ENCODE data around the gene DERL2.
"Not testable (repeated sequence)": the region's sequence is repeated elsewhere in the genome, so short reads cannot be mapped to it uniquely, and the experiment has no call there.

DERL2 gene

DNA sequence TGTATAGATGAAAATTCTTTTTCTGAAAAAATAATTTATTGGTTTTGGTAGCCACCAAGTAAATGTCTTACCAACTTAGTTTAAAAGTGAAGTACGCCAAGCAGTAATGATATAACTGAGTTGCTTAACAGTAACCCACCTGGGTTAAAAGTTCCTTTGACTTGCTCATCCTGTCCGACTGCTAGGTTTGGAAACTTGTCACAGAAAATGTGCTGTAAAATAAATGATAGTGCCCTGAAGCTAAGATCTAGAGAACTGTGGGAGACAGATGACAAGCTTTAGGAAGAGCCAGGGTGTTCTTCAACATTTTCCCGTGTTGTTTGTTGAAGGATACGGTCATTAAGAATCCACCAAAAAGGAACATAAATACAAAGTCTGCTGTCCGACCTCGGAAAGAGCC lies 5.0 kb downstream of the DERL2 start:
- Mint-ChIP-seq H3K27ac (peak overlapping the region; percentile 23), H3K4me1 (peaks cover 25% of the 10 kb centered on the region), H3K36me3 (peaks cover 96% of the 10 kb centered on the region), H3K9me3 (no peaks in the 10 kb centered on the region), H3K4me3 (no peak overlapping the region)
- ATAC-seq = no peak
- no peak for DNase-seq (ENCODE audit: low spot score in 2 of 2)

DNA sequence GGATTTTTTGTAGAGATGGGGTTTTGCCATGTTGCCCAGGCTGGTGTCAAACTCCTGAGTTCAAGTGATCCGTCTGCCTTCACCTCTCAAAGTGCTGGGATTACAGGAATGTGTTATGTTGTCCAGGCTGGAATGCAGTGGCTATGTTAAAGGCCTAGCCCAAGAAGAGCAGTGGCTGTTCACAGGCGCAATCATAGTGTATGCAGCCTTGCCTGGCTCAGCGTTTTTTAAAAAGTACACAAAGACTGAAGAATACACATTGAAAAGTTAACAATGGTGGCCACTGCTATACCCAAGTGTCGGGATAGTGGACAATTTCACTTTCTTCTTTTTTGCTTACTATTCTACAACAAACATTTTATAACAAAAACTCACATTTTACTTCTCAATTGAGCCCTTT lies 7.0 kb downstream of the DERL2 start:
- Mint-ChIP-seq H3K27ac (no peak overlapping the region), H3K4me1 (peaks cover 15% of the 10 kb centered on the region), H3K4me3 (no peak overlapping the region), H3K9me3 (no peaks in the 10 kb centered on the region), H3K36me3 (peaks cover 100% of the 10 kb centered on the region)
- ATAC-seq (no peak), DNase-seq (ENCODE audit: low spot score in 2 of 2) (no peak)

DNA sequence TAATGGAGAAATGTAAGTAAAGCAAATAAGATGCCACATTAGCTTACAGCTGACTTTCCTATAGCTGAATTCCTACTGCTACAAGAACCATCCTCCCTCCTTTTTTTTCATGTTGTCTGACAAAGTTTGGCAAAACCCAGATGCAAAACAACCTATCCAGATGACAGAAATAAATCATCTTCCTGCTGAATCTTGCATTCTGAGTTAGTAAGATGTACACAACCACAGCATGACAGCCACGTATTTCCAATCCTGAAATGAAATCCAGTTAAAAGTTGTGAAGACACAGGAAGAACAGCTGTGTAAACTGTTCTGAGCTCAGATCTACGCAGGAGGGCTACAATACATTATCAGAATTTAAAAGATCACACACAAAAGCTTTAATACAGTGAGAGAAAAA lies 12.1 kb downstream of the DERL2 start:
- H3K36me3 Mint-ChIP-seq = peaks cover 75% of the 10 kb centered on the region
- H3K27ac Mint-ChIP-seq = no peak overlapping the region
- DNase-seq (ENCODE audit: low spot score in 2 of 2) (no peak), ATAC-seq (no peak)
- no peak overlapping the region for H3K4me3 Mint-ChIP-seq
- H3K9me3 Mint-ChIP-seq = no peaks in the 10 kb centered on the region
- no peaks in the 10 kb centered on the region for H3K4me1 Mint-ChIP-seq

DNA sequence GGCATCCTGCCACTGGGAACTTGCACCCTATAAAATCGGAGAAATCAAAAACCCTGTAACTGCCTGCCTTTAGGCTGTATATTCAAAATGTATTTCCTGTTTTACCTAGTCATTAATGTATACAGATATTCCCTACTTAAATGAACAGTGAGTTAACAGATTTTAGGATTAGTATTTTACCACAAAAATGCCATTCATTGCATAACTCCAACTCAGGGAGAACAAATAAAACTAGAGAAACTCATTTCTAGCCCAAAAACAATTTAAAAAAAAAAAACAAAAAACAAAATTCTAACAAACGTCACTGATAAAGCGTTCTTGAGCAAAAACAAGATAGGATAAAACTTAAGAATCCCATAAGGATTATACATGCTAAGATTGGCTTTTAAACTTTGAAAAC lies 13.5 kb downstream of the DERL2 start:
- Mint-ChIP-seq H3K9me3 (no peaks in the 10 kb centered on the region), H3K4me1 (peaks cover 7% of the 10 kb centered on the region), H3K36me3 (peaks cover 72% of the 10 kb centered on the region), H3K27ac (no peak overlapping the region), H3K4me3 (no peak overlapping the region)
- ATAC-seq (no peak), DNase-seq (ENCODE audit: low spot score in 2 of 2) (no peak)

DNA sequence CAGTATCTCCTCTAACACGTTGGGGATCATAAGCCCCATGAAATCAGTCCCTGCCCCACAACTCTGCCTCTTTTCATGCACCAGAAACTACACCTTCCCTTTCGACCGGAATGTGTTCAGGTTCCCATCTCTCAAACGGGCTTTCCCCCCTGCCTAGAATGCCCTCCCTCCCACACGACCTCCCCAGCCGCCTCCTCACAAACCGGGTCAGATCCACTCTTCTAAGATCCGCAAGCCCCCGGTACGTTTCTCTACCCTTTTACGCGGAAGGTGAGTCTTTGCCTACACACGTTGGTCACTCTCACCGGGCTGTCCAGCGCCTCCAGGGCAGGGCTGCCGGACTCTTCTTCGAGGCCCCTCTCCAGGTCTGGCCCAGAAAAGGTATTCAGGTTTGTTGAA lies 17.9 kb downstream of the DERL2 start:
- ATAC-seq = peak; percentile 34
- peak overlapping the region; percentile 84 for H3K4me3 Mint-ChIP-seq
- peak in 1 of 2 donors; percentile 70 for DNase-seq (ENCODE audit: low spot score in 2 of 2)
- peak overlapping the region; percentile 84 for H3K27ac Mint-ChIP-seq
- H3K36me3 Mint-ChIP-seq = peaks cover 52% of the 10 kb centered on the region
- H3K4me1 Mint-ChIP-seq = peaks cover 38% of the 10 kb centered on the region
- H3K9me3 Mint-ChIP-seq = no peaks in the 10 kb centered on the region

DNA sequence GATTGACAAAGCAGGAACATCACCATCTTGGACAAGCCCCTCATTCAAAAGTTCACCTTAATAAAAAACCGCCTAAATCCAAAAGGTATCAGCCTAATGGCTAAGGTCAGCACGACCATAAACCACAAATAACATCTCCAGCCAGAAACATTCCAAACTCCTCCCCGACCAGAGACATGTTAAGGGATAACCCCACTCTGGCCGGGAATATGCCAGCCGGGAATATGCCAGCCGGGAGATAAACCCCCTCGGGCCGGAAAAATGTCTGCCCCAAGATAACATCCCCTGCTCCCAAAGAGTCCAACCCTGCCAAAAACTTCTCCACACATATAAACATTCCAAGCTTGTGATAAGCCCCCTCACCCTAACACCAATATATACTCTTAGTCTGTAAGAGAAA lies 18.6 kb downstream of the DERL2 start:
- peak overlapping the region; percentile 84 for H3K27ac Mint-ChIP-seq
- H3K4me1 Mint-ChIP-seq = peaks cover 38% of the 10 kb centered on the region
- no peaks in the 10 kb centered on the region for H3K9me3 Mint-ChIP-seq
- H3K4me3 Mint-ChIP-seq = peak overlapping the region; percentile 84
- peaks cover 52% of the 10 kb centered on the region for H3K36me3 Mint-ChIP-seq
- ATAC-seq (no peak), DNase-seq (ENCODE audit: low spot score in 2 of 2) (no peak)

DNA sequence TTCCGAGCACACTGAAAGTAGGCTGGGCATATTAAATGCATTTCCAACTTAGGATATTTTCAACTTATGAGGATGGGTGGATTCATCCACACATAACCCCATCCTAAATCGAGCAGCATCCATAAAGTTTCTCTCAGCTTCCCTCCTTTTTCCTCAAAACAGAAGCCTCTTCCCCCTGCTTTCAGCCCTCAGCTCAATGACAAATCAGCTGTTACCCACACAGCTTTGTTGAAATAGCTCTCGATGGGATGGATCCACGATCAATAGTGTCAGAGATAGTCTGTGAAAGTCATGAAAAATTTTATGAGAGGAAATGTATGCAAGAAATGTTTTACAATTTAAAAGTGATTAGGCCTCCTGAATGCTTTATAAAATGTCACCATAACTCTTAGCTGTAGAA lies 19.7 kb downstream of the DERL2 start:
- peak overlapping the region; percentile 84 for H3K4me3 Mint-ChIP-seq
- DNase-seq (ENCODE audit: low spot score in 2 of 2) = no peak
- H3K9me3 Mint-ChIP-seq = no peaks in the 10 kb centered on the region
- no peak overlapping the region for H3K27ac Mint-ChIP-seq
- peaks cover 38% of the 10 kb centered on the region for H3K4me1 Mint-ChIP-seq
- ATAC-seq = no peak
- H3K36me3 Mint-ChIP-seq = peaks cover 52% of the 10 kb centered on the region

DNA sequence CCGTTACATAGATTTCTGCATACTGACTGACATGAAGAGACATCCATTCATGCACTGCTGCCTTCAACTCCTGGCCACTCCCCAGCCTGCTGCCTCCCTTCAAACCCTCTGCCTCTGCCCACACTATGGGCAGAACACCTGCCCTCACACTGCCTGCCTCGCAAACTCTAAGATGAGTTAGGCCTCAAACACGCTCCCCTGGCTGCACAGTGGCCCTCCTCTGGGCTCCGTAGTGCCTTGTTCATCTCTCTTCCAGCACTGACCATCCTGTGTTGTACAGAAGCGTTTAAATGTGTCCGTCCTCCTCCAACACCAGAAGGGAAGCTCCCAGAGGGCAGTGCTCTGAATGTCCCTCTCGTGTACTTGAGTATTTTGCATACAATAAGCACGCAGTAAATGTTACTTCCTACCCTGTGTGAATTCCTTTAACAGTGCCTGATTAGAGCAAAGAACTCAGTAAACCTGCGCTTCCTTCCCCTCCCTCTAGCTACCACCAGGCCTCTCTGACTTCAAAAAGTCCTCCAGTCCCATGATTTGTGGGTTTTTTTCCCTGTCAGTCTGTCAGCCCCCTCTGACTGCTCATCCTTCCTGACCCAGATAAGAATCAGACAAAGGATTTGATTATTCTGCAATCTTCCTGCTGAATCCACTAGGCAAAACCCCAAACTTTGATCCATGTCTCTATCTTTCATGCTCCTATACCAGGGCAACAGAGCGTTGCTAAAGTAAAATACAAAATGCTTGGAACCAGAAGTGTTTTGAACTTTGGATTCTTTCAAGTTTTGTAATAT lies 21.1 kb downstream of the DERL2 start:
- peaks cover 38% of the 10 kb centered on the region for H3K4me1 Mint-ChIP-seq
- H3K9me3 Mint-ChIP-seq = no peaks in the 10 kb centered on the region
- DNase-seq (ENCODE audit: low spot score in 2 of 2) = no peak
- no peak overlapping the region for H3K27ac Mint-ChIP-seq
- H3K36me3 Mint-ChIP-seq = peaks cover 66% of the 10 kb centered on the region
- ATAC-seq = no peak
- H3K4me3 Mint-ChIP-seq = no peak overlapping the region

DNA sequence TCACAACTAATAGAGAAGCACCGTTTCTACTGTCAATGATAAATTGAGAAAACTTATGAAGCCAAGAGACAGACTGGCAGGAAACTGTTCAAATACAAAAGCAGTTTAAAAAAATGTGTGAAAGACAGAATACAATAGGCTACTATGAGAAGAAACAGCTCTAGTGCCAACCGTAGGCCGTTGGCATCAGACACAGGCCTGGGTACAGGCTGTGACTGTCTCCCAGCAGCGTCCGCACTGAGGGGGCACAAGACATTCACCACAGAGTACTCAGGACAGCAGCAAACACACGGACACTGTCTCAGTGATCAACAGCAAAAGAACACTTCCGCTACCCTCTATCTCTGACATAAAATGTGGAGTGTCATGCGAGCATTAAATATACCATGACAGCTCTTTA lies 39.2 kb downstream of the DERL2 start:
- Mint-ChIP-seq H3K4me3 (no peak overlapping the region), H3K4me1 (no peaks in the 10 kb centered on the region), H3K27ac (no peak overlapping the region), H3K36me3 (peaks cover 96% of the 10 kb centered on the region), H3K9me3 (no peaks in the 10 kb centered on the region)
- ATAC-seq (no peak), DNase-seq (ENCODE audit: low spot score in 2 of 2) (no peak)

DNA sequence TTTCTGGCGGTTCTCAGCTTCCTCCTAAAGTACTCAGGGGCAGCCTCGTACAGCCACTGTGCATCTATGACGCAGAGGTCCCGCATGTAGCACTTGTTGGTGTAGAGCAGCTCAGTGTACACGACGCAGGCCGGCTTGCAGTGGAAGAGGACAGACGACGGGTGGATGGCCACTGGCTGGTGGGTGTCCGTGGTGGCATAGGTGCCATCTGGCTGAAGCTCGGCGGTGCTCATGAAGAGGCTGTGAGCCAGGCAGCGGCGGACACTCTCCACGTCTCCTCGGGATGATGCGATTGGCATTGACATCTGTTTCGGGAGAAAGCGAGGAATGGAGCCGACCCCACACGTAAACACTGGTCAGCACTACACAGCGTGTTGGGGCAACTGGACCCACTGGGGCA lies 41.8 kb downstream of the DERL2 start:
- Mint-ChIP-seq H3K27ac (no peak overlapping the region), H3K4me3 (no peak overlapping the region), H3K36me3 (peaks cover 80% of the 10 kb centered on the region), H3K9me3 (no peaks in the 10 kb centered on the region), H3K4me1 (peaks cover 11% of the 10 kb centered on the region)
- no peak for ATAC-seq
- no peak for DNase-seq (ENCODE audit: low spot score in 2 of 2)

DNA sequence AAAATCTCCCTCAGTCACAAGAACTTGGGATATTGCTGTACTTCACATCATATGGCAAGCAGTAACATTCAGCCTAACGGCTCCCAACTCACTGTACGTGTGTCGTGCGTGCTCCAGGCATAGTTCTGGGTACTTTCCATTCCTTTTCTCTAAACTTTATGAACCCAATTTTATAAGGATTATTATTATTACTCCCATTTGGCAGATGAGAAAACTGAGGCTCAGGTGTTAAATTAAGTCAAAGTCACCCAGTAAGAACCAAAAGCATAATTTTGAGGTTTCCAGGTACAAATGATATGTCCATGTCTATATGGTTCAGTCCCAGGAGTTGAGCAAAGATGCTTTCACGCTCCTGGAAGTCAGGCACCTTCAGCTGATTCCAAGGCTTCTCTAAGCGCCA lies 42.2 kb downstream of the DERL2 start:
- H3K4me3 Mint-ChIP-seq = no peak overlapping the region
- DNase-seq (ENCODE audit: low spot score in 2 of 2) (no peak), ATAC-seq (no peak)
- peaks cover 13% of the 10 kb centered on the region for H3K4me1 Mint-ChIP-seq
- H3K36me3 Mint-ChIP-seq = peaks cover 80% of the 10 kb centered on the region
- no peaks in the 10 kb centered on the region for H3K9me3 Mint-ChIP-seq
- H3K27ac Mint-ChIP-seq = no peak overlapping the region

DNA sequence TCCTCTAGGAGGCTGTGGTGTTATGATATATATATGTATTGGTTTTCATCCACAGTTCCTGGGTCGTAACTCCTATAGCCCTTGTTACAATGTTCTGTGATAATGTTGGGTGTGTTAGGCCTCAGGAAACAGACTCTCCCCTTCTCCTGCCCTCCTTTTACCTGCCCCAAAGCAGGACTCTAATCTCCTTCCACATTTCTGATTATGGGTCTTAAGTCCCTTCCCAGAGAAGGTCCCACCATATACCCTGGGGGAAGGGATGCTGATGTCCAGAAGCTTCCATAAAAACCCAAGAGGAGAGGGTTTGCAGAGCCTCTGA lies 46.6 kb downstream of the DERL2 start:
- ATAC-seq (no peak), DNase-seq (ENCODE audit: low spot score in 2 of 2) (no peak)
- peaks cover 79% of the 10 kb centered on the region for H3K36me3 Mint-ChIP-seq
- H3K4me3 Mint-ChIP-seq = peak overlapping the region; percentile 78
- peak overlapping the region; percentile 94 for H3K27ac Mint-ChIP-seq
- H3K9me3 Mint-ChIP-seq = no peaks in the 10 kb centered on the region
- peaks cover 44% of the 10 kb centered on the region for H3K4me1 Mint-ChIP-seq

DNA sequence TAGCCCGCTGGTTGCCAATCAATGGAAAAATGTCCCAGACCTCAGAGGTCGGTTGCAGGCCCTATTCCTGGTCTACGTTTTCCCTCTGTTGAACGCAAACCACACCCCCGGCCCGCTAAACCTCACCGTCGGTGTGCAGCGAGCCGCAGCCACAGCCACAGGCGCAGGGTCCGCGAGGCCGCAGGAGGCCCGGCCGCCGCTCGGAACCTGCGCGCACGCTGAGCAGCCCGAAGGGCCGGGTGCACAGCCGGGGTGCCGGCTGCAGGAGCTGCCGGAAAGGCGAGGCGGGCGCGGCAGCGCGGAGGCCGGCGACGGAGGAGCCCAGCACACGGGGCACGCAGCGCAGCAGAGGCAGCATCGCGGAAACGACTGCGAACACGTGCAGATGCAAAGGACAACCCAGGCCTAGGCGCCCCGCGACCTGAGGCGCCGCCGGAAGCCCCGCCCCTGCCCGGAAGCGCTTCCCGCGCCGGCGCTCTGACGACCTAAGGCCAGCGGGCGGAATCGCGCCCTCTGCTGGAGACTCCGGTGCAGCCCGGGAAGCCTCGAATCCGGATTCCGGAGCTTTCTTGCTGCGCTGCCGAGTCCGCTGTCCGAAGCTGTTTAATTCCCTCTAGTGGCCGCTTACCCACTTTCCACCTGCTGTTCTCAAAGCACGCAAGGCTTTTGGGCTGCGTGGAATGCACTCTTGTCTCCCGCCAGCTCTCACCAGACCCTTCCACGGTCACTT lies 47.1 kb downstream of the DERL2 start, which contains the start of gene C1QBP:
C1QBP (minus strand) TSS at position 440 of the 730 bp plus-strand sequence; CDS start at position 358, 82 bp downstream.
- H3K9me3 Mint-ChIP-seq = no peaks in the 10 kb centered on the region
- peaks cover 79% of the 10 kb centered on the region for H3K36me3 Mint-ChIP-seq
- peak within 1 kb of the TSS; percentile 78 for H3K4me3 Mint-ChIP-seq
- ATAC-seq (peak; percentile 92), DNase-seq (ENCODE audit: low spot score in 2 of 2) (peak; percentile 97 to 98)
- peaks cover 44% of the 10 kb centered on the region for H3K4me1 Mint-ChIP-seq
- peak within 1 kb of the TSS; percentile 94 for H3K27ac Mint-ChIP-seq

DNA sequence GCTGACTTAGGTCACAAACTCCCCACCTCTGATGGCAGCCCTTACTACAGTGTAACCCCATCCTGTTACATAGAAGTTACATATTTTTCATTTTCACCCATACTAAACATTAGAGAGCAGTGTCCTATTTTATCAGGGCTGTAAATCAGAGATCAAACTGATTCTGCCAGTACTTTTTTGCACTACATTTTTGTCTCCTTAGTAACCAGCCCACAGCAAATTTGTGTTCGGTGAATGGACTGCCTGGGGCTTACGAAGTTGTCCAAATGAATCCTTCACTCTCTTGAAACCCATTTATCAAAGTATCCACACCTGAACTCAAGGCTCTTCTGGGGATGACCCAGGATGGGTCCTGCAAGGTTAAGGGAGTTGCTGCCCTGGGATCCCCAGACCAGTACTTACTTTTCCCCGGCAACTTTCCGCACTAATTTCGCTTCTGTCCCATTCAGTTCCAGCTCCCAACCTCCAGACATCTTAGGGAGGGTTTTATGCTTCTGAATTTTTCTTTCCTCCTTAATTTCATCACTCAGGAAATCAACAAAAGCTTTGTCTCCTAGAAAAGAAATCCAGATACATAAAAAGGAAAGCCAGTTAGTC lies 48.2 kb downstream of the DERL2 start:
- peaks cover 44% of the 10 kb centered on the region for H3K4me1 Mint-ChIP-seq
- H3K9me3 Mint-ChIP-seq = no peaks in the 10 kb centered on the region
- peak overlapping the region; percentile 78 for H3K4me3 Mint-ChIP-seq
- DNase-seq (ENCODE audit: low spot score in 2 of 2) = no peak
- peak overlapping the region; percentile 83 for H3K27ac Mint-ChIP-seq
- H3K36me3 Mint-ChIP-seq = peaks cover 83% of the 10 kb centered on the region
- no peak for ATAC-seq

DNA sequence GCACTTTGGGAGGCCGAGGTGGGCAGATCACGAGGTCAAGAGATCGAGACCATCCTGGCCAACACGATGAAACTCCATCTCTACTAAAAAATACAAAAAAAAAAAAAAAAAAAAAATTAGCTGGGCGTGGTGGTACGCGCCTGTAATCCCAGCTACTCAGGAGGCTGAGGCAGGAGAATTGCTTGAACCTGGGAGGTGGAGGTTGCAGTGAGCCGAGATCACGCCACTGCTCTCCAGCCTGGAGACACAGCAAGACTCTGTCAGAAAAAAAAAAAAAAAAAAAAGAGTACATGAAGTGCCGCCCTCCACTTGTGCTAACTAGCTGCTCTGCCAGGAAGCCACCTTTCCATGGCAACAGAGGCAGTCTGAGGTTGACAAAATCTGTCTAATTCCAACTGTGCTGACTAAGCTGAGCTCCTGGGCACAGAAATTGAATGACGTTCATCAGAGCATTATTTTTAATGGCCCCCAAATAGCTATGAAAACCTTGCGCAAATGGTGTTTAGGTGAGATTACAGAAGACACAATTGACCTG lies 50.1 kb downstream of the DERL2 start:
- peak overlapping the region; percentile 83 for H3K27ac Mint-ChIP-seq
- peaks cover 88% of the 10 kb centered on the region for H3K36me3 Mint-ChIP-seq
- not testable (repeated sequence) for H3K9me3 Mint-ChIP-seq; ATAC-seq; DNase-seq (ENCODE audit: low spot score in 2 of 2)
- peaks cover 47% of the 10 kb centered on the region for H3K4me1 Mint-ChIP-seq
- H3K4me3 Mint-ChIP-seq = peak overlapping the region; percentile 78
